Stimulated activated CD4-positive, alpha-beta T cell treated with anti-CD3 and anti-CD28 coated beads, Interleukin-2, amount 100 ng/mL, for 48 hours (primary cell): ENCODE measurements around the gene SEZ6L.

Source experiments
- DNase-seq, 2 donors: peaks; one replicate each; pipeline ENCODE4 v3.0.0-alpha.2; 2020

The SEZ6L gene

GRCh38 chr22:26342745-26343410 is 173.6 kb downstream of the SEZ6L start:
- no peak for DNase-seq

- no peak for DNase-seq
Measured at GRCh38 chr22:26345496-26345895, 176.2 kb downstream of the SEZ6L start.

- no peak for DNase-seq
Measured at GRCh38 chr22:26348810-26349526, 179.7 kb downstream of the SEZ6L start.

- no peak for DNase-seq
Measured at GRCh38 chr22:26354707-26355106, 185.4 kb downstream of the SEZ6L start.

GRCh38 chr22:26357281-26357680 is 188.0 kb downstream of the SEZ6L start:
- no peak for DNase-seq

- no peak for DNase-seq
Measured at GRCh38 chr22:26357813-26358212, 188.6 kb downstream of the SEZ6L start.

GRCh38 chr22:26359156-26359555 is 189.9 kb downstream of the SEZ6L start:
- DNase-seq, result no peak

GRCh38 chr22:26360169-26360885 is 191.1 kb downstream of the SEZ6L start:
- DNase-seq, result peak; percentile 49 to 68

GRCh38 chr22:26362471-26362870 is 193.2 kb downstream of the SEZ6L start:
- no peak for DNase-seq

- DNase-seq, result peak; percentile 18 to 37
Measured at GRCh38 chr22:26364066-26365015, 195.1 kb downstream of the SEZ6L start.

- peak; percentile 62 to 64 for DNase-seq
Measured at GRCh38 chr22:26367402-26368245, 198.4 kb downstream of the SEZ6L start.

- no peak for DNase-seq
Measured at GRCh38 chr22:26372890-26373289, 203.6 kb downstream of the SEZ6L start.

- DNase-seq, result no peak
Measured at GRCh38 chr22:26374391-26375026, 205.2 kb downstream of the SEZ6L start.

GRCh38 chr22:26377170-26377830 is 208.0 kb downstream of the SEZ6L start:
- no peak for DNase-seq

GRCh38 chr22:26380072-26380830 is 211.0 kb downstream of the SEZ6L start:
- no peak for DNase-seq

- no peak for DNase-seq
Measured at GRCh38 chr22:26382782-26383181, 213.5 kb downstream of the SEZ6L start.

GRCh38 chr22:26383968-26384556 is 214.8 kb downstream of the SEZ6L start:
- no peak for DNase-seq

GRCh38 chr22:26385164-26385563 is 215.9 kb downstream of the SEZ6L start:
- no peak for DNase-seq

GRCh38 chr22:26389125-26389524 is 219.9 kb downstream of the SEZ6L start:
- DNase-seq, result no peak
